Keratinocyte (primary cell): ENCODE results near the gene HIVEP1. TPM values are rescaled to one million over a fixed set of nuclear protein-coding genes. Genes with fewer than 3 reads are reported as not detected.

Experiments used
- DNase-seq: peaks from one replicate; pipeline ENCODE4 v3.0.0-alpha.2; 2011; ENCODE audit warnings: low read depth, missing footprints, low spot score
- FAIRE-seq: peaks from 2 replicates; lab custom pipeline; 2011; peaks lifted over from hg19 to GRCh38; lab: Jason Lieb, UNC
- H2AFZ ChIP-seq: 2 replicates; pipeline ENCODE4 v1.6.0; 2012; ENCODE audit warnings: low read length, control low read depth, inconsistent platforms; ENCODE audit not compliant: control insufficient read depth
- H3K27ac ChIP-seq: 2 replicates; pipeline ENCODE4 v1.5.1; 2011; ENCODE audit warnings: low read length; ENCODE audit not compliant: control insufficient read depth, insufficient read depth
- H3K27me3 ChIP-seq: 3 replicates; pipeline ENCODE4 v1.6.0; 2011; ENCODE audit warnings: low read length; ENCODE audit not compliant: control insufficient read depth, insufficient read depth; ENCODE audit errors: extremely low read depth
- H3K36me3 ChIP-seq, 2 experiments: 2 replicates in 1 of 2; 3 replicates in 1 of 2; pipeline ENCODE4 v1.5.1; 2011; ENCODE audit warnings: low read length in 2 of 2, mild to moderate bottlenecking in 1 of 2; ENCODE audit not compliant: control insufficient read depth in 2 of 2, insufficient read depth in 2 of 2; ENCODE audit errors: extremely low read depth in 1 of 2
- H3K4me1 ChIP-seq: 3 replicates; pipeline ENCODE4 v1.5.1; 2011; ENCODE audit warnings: low read length; ENCODE audit not compliant: control insufficient read depth, insufficient read depth; ENCODE audit errors: extremely low read depth
- H3K4me2 ChIP-seq: 3 replicates; pipeline ENCODE4 v1.6.0; 2011; ENCODE audit warnings: low read depth, low read length; ENCODE audit not compliant: control insufficient read depth, insufficient read depth; ENCODE audit errors: extremely low read depth
- H3K4me3 ChIP-seq, 3 experiments: fragments of 200-600 bp in 1 of 3; sonication (generic) in 1 of 3; 2 replicates in 2 of 3; 3 replicates in 1 of 3; pipeline ENCODE4 v1.5.1; 2011 to 2016; ENCODE audit warnings: low read length in 3 of 3, mild to moderate bottlenecking in 3 of 3, control low read depth in 2 of 3, inconsistent platforms in 1 of 3, low read depth in 1 of 3, mixed read lengths in 1 of 3, mixed run types in 1 of 3, moderate library complexity in 1 of 3; ENCODE audit not compliant: control insufficient read depth in 2 of 3, insufficient read depth in 2 of 3; ENCODE audit errors: extremely low read depth in 1 of 3
- H3K79me2 ChIP-seq: 2 replicates; pipeline ENCODE4 v1.6.0; 2012; ENCODE audit warnings: low read length; ENCODE audit not compliant: control insufficient read depth, insufficient read depth
- H3K9ac ChIP-seq: 3 replicates; pipeline ENCODE4 v1.6.0; 2011; ENCODE audit warnings: low read length; ENCODE audit not compliant: control insufficient read depth, insufficient read depth; ENCODE audit errors: extremely low read depth
- H3K9me1 ChIP-seq: 3 replicates; pipeline ENCODE4 v1.6.0; 2011; ENCODE audit warnings: low read length; ENCODE audit not compliant: control insufficient read depth, insufficient read depth; ENCODE audit errors: extremely low read depth
- H3K9me3 ChIP-seq: 2 replicates; pipeline ENCODE4 v1.5.1; 2012; ENCODE audit warnings: low read depth, low read length; ENCODE audit not compliant: control insufficient read depth
- H4K20me1 ChIP-seq: 3 replicates; pipeline ENCODE4 v1.6.0; 2011; ENCODE audit warnings: low read length; ENCODE audit not compliant: control insufficient read depth, insufficient read depth; ENCODE audit errors: extremely low read depth
- CTCF ChIP-seq, 3 experiments: IDR thresholded peaks in 1 of 3; conservative IDR thresholded peaks in 1 of 3; optimal IDR thresholded peaks in 1 of 3; 2 replicates in 2 of 3; 3 replicates in 1 of 3; pipeline versions ENCODE3 to v1.5.1; 2011; ENCODE audit warnings: low read length in 3 of 3, mild to moderate bottlenecking in 3 of 3, moderate library complexity in 2 of 3, control low read depth in 1 of 3, inconsistent platforms in 1 of 3; ENCODE audit not compliant: insufficient read depth in 2 of 3; ENCODE audit errors: extremely low read depth in 1 of 3
- EZH2 ChIP-seq: IDR thresholded peaks from one replicate; pipeline ENCODE4 v1.6.1; 2012; ENCODE audit warnings: inconsistent platforms, mild to moderate bottlenecking, low read length, moderate library complexity
- dilution Hi-C: fragments of 300-500 bp; cut with MboI; formaldehyde crosslinking; loops from one replicate; pipeline ENCODE4 v1.7.0; 2020; ENCODE audit warnings: low sequenced_read_pairs; ENCODE audit not compliant: extremely low pct_ligation_motif_present
- polyA plus RNA-seq, 5 experiments: library from polyadenylated mRNA; depleted of rRNA in 3 of 5; stranded (reverse) in 3 of 5; stranded (forward) in 1 of 5; unstranded in 1 of 5; fragments of >200 nt; gene quantifications; 1 replicate in 1 of 5; 2 replicates in 3 of 5; 3 replicates in 1 of 5; pipeline versions ENCODE4 v1.2.1 to v1.2.3, GENCODE V29; 2011 to 2012; ENCODE audit warnings: missing spikeins in 2 of 5, low read depth in 1 of 5, low replicate concordance in 1 of 5

The HIVEP1 gene
- polyA plus RNA-seq, 1 donor (not counting 4 experiments of a cell fraction or from before 2014, with no cell fraction given): 13.7 TPM

GRCh38 chr6:12064131-12064530, 52.0 kb downstream of the HIVEP1 start:
- no peak overlapping the region for H3K9ac ChIP-seq
- H3K9me3 ChIP-seq: no peaks in the 10 kb centered on the region
- H3K9me1 ChIP-seq: no peaks in the 10 kb centered on the region
- DNase-seq: no peak
- H2AFZ ChIP-seq: no peak overlapping the region
- no peak overlapping the region for H3K4me3 ChIP-seq
- H4K20me1 ChIP-seq: no peaks in the 10 kb centered on the region
- peaks cover 46% of the 10 kb centered on the region for H3K79me2 ChIP-seq
- H3K27me3 ChIP-seq: no peaks in the 10 kb centered on the region
- H3K4me1 ChIP-seq: peaks cover 9% of the 10 kb centered on the region
- H3K4me2 ChIP-seq: no peak overlapping the region
- dilution Hi-C loops: no loop called here
- H3K36me3 ChIP-seq: no peaks in the 10 kb centered on the region
- H3K27ac ChIP-seq: no peak overlapping the region
- no peak for FAIRE-seq
- no peak for TF ChIP-seq CTCF (optimal IDR thresholded peaks at IDR 0.05 in 1 of 3, IDR thresholded peaks at IDR 0.05 in 1 of 3, conservative IDR thresholded peaks at IDR 0.05 in 1 of 3; ENCODE audit: extremely low read depth in 1 of 3, insufficient read depth in 2 of 3, low read length in 3 of 3)
- TF ChIP-seq EZH2: no peak

DNA sequence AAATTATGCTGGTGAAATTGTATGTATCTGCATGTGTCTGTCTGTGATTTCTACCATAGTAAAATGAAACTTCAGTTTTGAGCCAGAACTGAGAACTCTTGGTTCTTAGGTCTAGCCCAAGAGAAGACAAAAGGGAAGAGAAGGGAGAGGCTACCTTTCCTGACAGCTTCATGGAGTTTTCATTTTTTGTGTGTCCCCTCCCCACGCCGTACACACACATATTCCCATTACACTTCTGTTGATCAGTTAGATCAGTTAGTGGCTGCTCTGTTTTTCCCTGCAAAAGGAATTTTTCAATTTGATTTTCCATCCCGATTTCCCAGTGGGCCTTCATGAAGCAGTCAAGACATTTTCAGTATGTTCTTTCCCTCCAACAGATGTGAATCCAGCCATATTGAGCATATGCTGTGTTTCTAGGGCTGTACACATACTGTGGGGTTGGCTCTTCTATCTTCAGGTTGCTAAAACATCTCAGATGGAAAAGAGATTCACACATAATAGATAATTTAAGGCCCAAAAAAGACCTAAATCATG, 52.5 kb downstream of the HIVEP1 start:
- Histone ChIP-seq H3K9me1 (no peaks in the 10 kb centered on the region), H3K9me3 (no peaks in the 10 kb centered on the region), H3K79me2 (peaks cover 44% of the 10 kb centered on the region), H3K4me2 (no peak overlapping the region), H3K27me3 (no peaks in the 10 kb centered on the region), H3K4me3 (no peak overlapping the region), H3K27ac (no peak overlapping the region), H3K4me1 (peaks cover 9% of the 10 kb centered on the region), H3K36me3 (no peaks in the 10 kb centered on the region), H4K20me1 (no peaks in the 10 kb centered on the region), H2AFZ (no peak overlapping the region), H3K9ac (no peak overlapping the region)
- no peak for TF ChIP-seq EZH2
- TF ChIP-seq CTCF (optimal IDR thresholded peaks at IDR 0.05 in 1 of 3, IDR thresholded peaks at IDR 0.05 in 1 of 3, conservative IDR thresholded peaks at IDR 0.05 in 1 of 3; ENCODE audit: extremely low read depth in 1 of 3, insufficient read depth in 2 of 3, low read length in 3 of 3): no peak
- no peak for DNase-seq
- dilution Hi-C loops: no loop called here
- no peak for FAIRE-seq
